Skeletal muscle tissue (tissue), 4 donors: ENCODE data around the gene CHST1. TPM values are rescaled to one million over a fixed set of nuclear protein-coding genes. Genes with fewer than 3 reads are reported as not detected.

ENCODE experiments used
- H3K27ac ChIP-seq: one replicate; pipeline ENCODE4 v1.7.0; 2013; ENCODE audit warnings: mild to moderate bottlenecking, low read depth, low read length, inconsistent platforms
- H3K27me3 ChIP-seq, 3 donors: one replicate each; pipeline ENCODE4 v1.7.0; 2013; ENCODE audit warnings: low read length in 3 of 3; ENCODE audit not compliant: control insufficient read depth in 3 of 3, insufficient read depth in 3 of 3
- H3K36me3 ChIP-seq, 3 donors: one replicate each; pipeline ENCODE4 v1.7.0; 2013; ENCODE audit warnings: low read length in 3 of 3; ENCODE audit not compliant: control insufficient read depth in 3 of 3, insufficient read depth in 3 of 3
- H3K4me1 ChIP-seq, 3 donors: one replicate each; pipeline ENCODE4 v1.7.0; 2013; ENCODE audit warnings: low read length in 3 of 3, mild to moderate bottlenecking in 3 of 3; ENCODE audit not compliant: control insufficient read depth in 3 of 3, insufficient read depth in 3 of 3
- H3K4me3 ChIP-seq, 3 donors: one replicate each; pipeline ENCODE4 v1.7.0; 2013; ENCODE audit warnings: low read length in 3 of 3
- H3K9ac ChIP-seq, 3 donors: one replicate each; pipeline ENCODE4 v1.7.0; 2013; ENCODE audit warnings: low read length in 3 of 3, mild to moderate bottlenecking in 3 of 3, moderate library complexity in 2 of 3, low read depth in 1 of 3
- H3K9me3 ChIP-seq, 3 donors: one replicate each; pipeline ENCODE4 v1.7.0; 2013; ENCODE audit warnings: low read length in 3 of 3; ENCODE audit not compliant: control insufficient read depth in 3 of 3
- total RNA-seq: library from RNA; depleted of rRNA; stranded (reverse); fragments of >200 nt; gene quantifications from one replicate; pipeline ENCODE4 v1.2.3, GENCODE V29; 2014
- donor health status: Osteomylitis.

The CHST1 gene
- total RNA-seq, 1 donor from 2014 or later: 3.1 TPM

- no peaks in the 10 kb centered on the region for H3K36me3 ChIP-seq
- peaks cover 0 to 11% (median 4%) of the 10 kb centered on the region in 3 donors for H3K4me1 ChIP-seq
- H3K27me3 ChIP-seq: no peaks in the 10 kb centered on the region
- H3K4me3 ChIP-seq: no peak overlapping the region
- H3K27ac ChIP-seq: no peak overlapping the region
- no peak overlapping the region for H3K9ac ChIP-seq
- peaks cover 2 to 3% (median 2%) of the 10 kb centered on the region in 3 donors for H3K9me3 ChIP-seq
These were observed 43.1 kb downstream of the CHST1 start for GRCh38 chr11:45622283-45622682.

GRCh38 chr11:45621588-45621987 lies 43.8 kb downstream of the CHST1 start:
- no peak overlapping the region for H3K4me3 ChIP-seq
- peaks cover 0 to 11% (median 4%) of the 10 kb centered on the region in 3 donors for H3K4me1 ChIP-seq
- no peak overlapping the region for H3K27ac ChIP-seq
- H3K9ac ChIP-seq: no peak overlapping the region
- H3K36me3 ChIP-seq: no peaks in the 10 kb centered on the region
- H3K9me3 ChIP-seq: peaks cover 2 to 3% (median 2%) of the 10 kb centered on the region in 3 donors
- no peaks in the 10 kb centered on the region for H3K27me3 ChIP-seq

- Histone ChIP-seq H3K9me3 (peaks cover 2 to 3% (median 2%) of the 10 kb centered on the region in 3 donors), H3K9ac (no peak overlapping the region), H3K36me3 (no peaks in the 10 kb centered on the region), H3K27me3 (no peaks in the 10 kb centered on the region), H3K27ac (no peak overlapping the region), H3K4me1 (peaks cover 0 to 11% (median 4%) of the 10 kb centered on the region in 3 donors), H3K4me3 (no peak overlapping the region)
These were observed 45.2 kb downstream of the CHST1 start for GRCh38 chr11:45620243-45620642.

GRCh38 chr11:45618897-45619296 lies 46.5 kb downstream of the CHST1 start:
- H3K9me3 ChIP-seq: peaks cover 2 to 3% (median 2%) of the 10 kb centered on the region in 3 donors
- no peak overlapping the region for H3K9ac ChIP-seq
- H3K4me1 ChIP-seq: peaks cover 0 to 11% (median 4%) of the 10 kb centered on the region in 3 donors
- no peak overlapping the region for H3K27ac ChIP-seq
- no peak overlapping the region for H3K4me3 ChIP-seq
- H3K36me3 ChIP-seq: no peaks in the 10 kb centered on the region
- H3K27me3 ChIP-seq: no peaks in the 10 kb centered on the region

GRCh38 chr11:45617871-45618601 lies 47.4 kb downstream of the CHST1 start:
- Histone ChIP-seq H3K36me3 (no peaks in the 10 kb centered on the region), H3K27ac (no peak overlapping the region), H3K4me1 (peaks cover 0 to 8% (median 4%) of the 10 kb centered on the region in 3 donors), H3K9me3 (peaks cover 2 to 3% (median 2%) of the 10 kb centered on the region in 3 donors), H3K4me3 (no peak overlapping the region), H3K27me3 (no peaks in the 10 kb centered on the region), H3K9ac (no peak overlapping the region)

GRCh38 chr11:45616802-45617549 lies 48.4 kb downstream of the CHST1 start:
- Histone ChIP-seq H3K9me3 (peaks cover 2 to 3% (median 2%) of the 10 kb centered on the region in 3 donors), H3K36me3 (no peaks in the 10 kb centered on the region), H3K4me1 (no peaks in the 10 kb centered on the region), H3K9ac (no peak overlapping the region), H3K4me3 (no peak overlapping the region), H3K27me3 (no peaks in the 10 kb centered on the region), H3K27ac (no peak overlapping the region)

GRCh38 chr11:45615182-45615792 lies 50.1 kb downstream of the CHST1 start:
- no peaks in the 10 kb centered on the region for H3K27me3 ChIP-seq
- no peak overlapping the region for H3K27ac ChIP-seq
- no peaks in the 10 kb centered on the region for H3K4me1 ChIP-seq
- no peaks in the 10 kb centered on the region for H3K36me3 ChIP-seq
- no peak overlapping the region for H3K4me3 ChIP-seq
- H3K9me3 ChIP-seq: peaks cover 0 to 3% (median 2%) of the 10 kb centered on the region in 3 donors
- no peak overlapping the region for H3K9ac ChIP-seq

- H3K9me3 ChIP-seq: no peaks in the 10 kb centered on the region
- H3K9ac ChIP-seq: no peak overlapping the region
- no peaks in the 10 kb centered on the region for H3K27me3 ChIP-seq
- H3K36me3 ChIP-seq: no peaks in the 10 kb centered on the region
- no peak overlapping the region for H3K27ac ChIP-seq
- H3K4me3 ChIP-seq: no peak overlapping the region
- no peaks in the 10 kb centered on the region for H3K4me1 ChIP-seq
These were observed 51.1 kb downstream of the CHST1 start for GRCh38 chr11:45614196-45614828.

GRCh38 chr11:45610627-45611026 lies 54.8 kb downstream of the CHST1 start:
- H3K4me3 ChIP-seq: no peak overlapping the region
- no peaks in the 10 kb centered on the region for H3K36me3 ChIP-seq
- H3K27me3 ChIP-seq: peaks cover 0 to 7% (median 0%) of the 10 kb centered on the region in 3 donors
- H3K27ac ChIP-seq: no peak overlapping the region
- H3K9ac ChIP-seq: no peak overlapping the region
- H3K9me3 ChIP-seq: no peaks in the 10 kb centered on the region
- no peaks in the 10 kb centered on the region for H3K4me1 ChIP-seq
